Measurements from ENCODE around the gene MGA. TPM values are rescaled to one million over a fixed set of nuclear protein-coding genes. Genes with fewer than 3 reads are reported as not detected.

The MGA gene
- total and polyA plus RNA-seq, 2 experiments from 2014 or later = 42.6 to 58.9 TPM

DNA sequence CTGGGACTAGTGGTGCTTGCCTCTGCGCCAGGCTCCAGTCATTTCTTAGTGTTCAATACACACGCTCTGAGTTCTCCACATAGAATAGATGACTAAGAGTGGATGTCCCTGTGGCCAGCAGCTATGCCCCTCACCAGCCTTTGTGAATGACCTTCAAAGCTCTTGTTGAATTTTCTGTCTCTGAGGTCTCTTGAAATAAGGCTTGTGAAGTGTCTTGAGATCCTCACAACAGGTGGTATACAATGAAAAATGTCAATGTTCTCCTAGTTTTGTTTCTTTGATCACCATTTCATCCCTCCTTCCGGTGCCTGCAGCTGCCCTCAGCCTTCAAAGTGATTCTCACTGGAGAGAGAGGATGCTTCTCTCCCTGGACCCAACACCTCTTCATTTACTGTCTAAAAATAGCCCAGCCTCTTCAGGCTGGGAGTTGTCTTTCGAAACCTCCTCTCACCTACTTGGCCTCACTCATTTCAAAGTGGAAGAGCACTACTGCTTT lies 119.5 kb downstream of the MGA start (continued):
- TF ChIP-seq, protein P1, sequence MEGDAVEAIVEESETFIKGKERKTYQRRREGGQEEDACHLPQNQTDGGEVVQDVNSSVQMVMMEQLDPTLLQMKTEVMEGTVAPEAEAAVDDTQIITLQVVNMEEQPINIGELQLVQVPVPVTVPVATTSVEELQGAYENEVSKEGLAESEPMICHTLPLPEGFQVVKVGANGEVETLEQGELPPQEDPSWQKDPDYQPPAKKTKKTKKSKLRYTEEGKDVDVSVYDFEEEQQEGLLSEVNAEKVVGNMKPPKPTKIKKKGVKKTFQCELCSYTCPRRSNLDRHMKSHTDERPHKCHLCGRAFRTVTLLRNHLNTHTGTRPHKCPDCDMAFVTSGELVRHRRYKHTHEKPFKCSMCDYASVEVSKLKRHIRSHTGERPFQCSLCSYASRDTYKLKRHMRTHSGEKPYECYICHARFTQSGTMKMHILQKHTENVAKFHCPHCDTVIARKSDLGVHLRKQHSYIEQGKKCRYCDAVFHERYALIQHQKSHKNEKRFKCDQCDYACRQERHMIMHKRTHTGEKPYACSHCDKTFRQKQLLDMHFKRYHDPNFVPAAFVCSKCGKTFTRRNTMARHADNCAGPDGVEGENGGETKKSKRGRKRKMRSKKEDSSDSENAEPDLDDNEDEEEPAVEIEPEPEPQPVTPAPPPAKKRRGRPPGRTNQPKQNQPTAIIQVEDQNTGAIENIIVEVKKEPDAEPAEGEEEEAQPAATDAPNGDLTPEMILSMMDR (conservative IDR thresholded peaks at IDR 0.05; ENCODE audit: low read depth in 2 of 2) = no peak
- no peak for TF ChIP-seq EZH2 (IDR thresholded peaks at IDR 0.05; ENCODE audit: low read depth, unreplicated experiment)
- TF ChIP-seq, protein P2, sequence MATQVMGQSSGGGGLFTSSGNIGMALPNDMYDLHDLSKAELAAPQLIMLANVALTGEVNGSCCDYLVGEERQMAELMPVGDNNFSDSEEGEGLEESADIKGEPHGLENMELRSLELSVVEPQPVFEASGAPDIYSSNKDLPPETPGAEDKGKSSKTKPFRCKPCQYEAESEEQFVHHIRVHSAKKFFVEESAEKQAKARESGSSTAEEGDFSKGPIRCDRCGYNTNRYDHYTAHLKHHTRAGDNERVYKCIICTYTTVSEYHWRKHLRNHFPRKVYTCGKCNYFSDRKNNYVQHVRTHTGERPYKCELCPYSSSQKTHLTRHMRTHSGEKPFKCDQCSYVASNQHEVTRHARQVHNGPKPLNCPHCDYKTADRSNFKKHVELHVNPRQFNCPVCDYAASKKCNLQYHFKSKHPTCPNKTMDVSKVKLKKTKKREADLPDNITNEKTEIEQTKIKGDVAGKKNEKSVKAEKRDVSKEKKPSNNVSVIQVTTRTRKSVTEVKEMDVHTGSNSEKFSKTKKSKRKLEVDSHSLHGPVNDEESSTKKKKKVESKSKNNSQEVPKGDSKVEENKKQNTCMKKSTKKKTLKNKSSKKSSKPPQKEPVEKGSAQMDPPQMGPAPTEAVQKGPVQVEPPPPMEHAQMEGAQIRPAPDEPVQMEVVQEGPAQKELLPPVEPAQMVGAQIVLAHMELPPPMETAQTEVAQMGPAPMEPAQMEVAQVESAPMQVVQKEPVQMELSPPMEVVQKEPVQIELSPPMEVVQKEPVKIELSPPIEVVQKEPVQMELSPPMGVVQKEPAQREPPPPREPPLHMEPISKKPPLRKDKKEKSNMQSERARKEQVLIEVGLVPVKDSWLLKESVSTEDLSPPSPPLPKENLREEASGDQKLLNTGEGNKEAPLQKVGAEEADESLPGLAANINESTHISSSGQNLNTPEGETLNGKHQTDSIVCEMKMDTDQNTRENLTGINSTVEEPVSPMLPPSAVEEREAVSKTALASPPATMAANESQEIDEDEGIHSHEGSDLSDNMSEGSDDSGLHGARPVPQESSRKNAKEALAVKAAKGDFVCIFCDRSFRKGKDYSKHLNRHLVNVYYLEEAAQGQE (IDR thresholded peaks at IDR 0.05; ENCODE audit: unreplicated experiment) = no peak
- no peak for TF ChIP-seq ZNF114 (CRISPR knock-in tag; IDR thresholded peaks at IDR 0.05)
- TF ChIP-seq POLR2AphosphoS5 (IDR thresholded peaks at IDR 0.05; ENCODE audit: low read depth) = no peak
- TF ChIP-seq NANOG (IDR thresholded peaks at IDR 0.05; ENCODE audit: borderline replicate concordance) = no peak
- TF ChIP-seq, protein P3, sequence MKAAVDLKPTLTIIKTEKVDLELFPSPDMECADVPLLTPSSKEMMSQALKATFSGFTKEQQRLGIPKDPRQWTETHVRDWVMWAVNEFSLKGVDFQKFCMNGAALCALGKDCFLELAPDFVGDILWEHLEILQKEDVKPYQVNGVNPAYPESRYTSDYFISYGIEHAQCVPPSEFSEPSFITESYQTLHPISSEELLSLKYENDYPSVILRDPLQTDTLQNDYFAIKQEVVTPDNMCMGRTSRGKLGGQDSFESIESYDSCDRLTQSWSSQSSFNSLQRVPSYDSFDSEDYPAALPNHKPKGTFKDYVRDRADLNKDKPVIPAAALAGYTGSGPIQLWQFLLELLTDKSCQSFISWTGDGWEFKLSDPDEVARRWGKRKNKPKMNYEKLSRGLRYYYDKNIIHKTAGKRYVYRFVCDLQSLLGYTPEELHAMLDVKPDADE (IDR thresholded peaks at IDR 0.05) = no peak

DNA sequence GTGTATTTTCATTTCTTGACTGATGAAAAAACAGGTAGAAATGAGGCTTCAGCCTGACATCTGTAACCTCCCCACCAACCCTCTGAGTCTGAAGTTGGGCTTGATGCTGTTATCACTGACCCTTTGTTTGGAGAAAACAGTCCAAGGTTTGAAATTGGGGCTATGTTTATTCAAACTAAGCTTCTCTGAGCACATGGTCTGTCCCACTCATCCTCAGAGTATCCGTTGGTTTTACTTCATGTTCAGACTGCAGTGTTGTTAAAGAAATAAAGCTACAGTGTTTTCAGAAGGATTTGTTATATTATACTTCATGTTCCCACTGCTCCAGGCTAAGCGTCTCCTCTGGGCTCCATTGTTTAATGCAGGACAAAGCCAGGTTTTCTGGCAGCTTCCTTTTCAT lies 120.1 kb downstream of the MGA start:
- Histone ChIP-seq H3K27me3 (ENCODE audit: insufficient read depth) (no peaks in the 10 kb centered on the region), H3K36me3 (ENCODE audit: insufficient read depth) (no peaks in the 10 kb centered on the region), H3K9me2 (ENCODE audit: insufficient read depth) (no peaks in the 10 kb centered on the region), H3K4me1 (ENCODE audit: insufficient read depth) (peaks cover 19% of the 10 kb centered on the region), H4K20me1 (replicated peaks; ENCODE audit: insufficient read depth) (no peaks in the 10 kb centered on the region), H3F3A (replicated peaks; ENCODE audit: low read depth) (no peaks in the 10 kb centered on the region; the same call in 1 of the 2 replicates), H3K4me3 (no peak overlapping the region), H3K27ac (ENCODE audit: low read depth) (no peak overlapping the region), H2AFZ (no peak overlapping the region), H3K4me2 (no peak overlapping the region), H3K79me2 (replicated peaks; ENCODE audit: insufficient read depth) (peaks cover 30% of the 10 kb centered on the region)
- H3K27ac Mint-ChIP-seq = no peak overlapping the region
- no peak for DNase-seq (ENCODE audit: low spot score)
- no peak overlapping the region for H3K4me3 Mint-ChIP-seq
- H3K9me3 Mint-ChIP-seq = no peaks in the 10 kb centered on the region
- peaks cover 4% of the 10 kb centered on the region for H3K27me3 Mint-ChIP-seq (ENCODE audit: insufficient read depth, low read depth, poor library complexity)
- H3K36me3 Mint-ChIP-seq (ENCODE audit: low read depth) = no peaks in the 10 kb centered on the region
- ATAC-seq = no peak
- H3K4me1 Mint-ChIP-seq = peaks cover 47% of the 10 kb centered on the region
- TF ChIP-seq ZNF114 (CRISPR knock-in tag; IDR thresholded peaks at IDR 0.05) (no peak), STAT1 (IDR thresholded peaks at IDR 0.05; ENCODE audit: unreplicated experiment) (no peak), JUNB (IDR thresholded peaks at IDR 0.05; ENCODE audit: unreplicated experiment) (no peak), EZH2 (IDR thresholded peaks at IDR 0.05; ENCODE audit: low read depth, unreplicated experiment) (no peak), CREB1 (CRISPR knock-in tag; IDR thresholded peaks at IDR 0.05; ENCODE audit: low read depth) (no peak), POLR2AphosphoS5 (IDR thresholded peaks at IDR 0.05; ENCODE audit: low read depth) (no peak), NANOG (IDR thresholded peaks at IDR 0.05; ENCODE audit: borderline replicate concordance) (no peak), EZH2phosphoT487 (IDR thresholded peaks at IDR 0.05; ENCODE audit: unreplicated experiment) (no peak)
- TF ChIP-seq, protein P1 (conservative IDR thresholded peaks at IDR 0.05; ENCODE audit: low read depth in 2 of 2) = no peak
- TF ChIP-seq, protein P3 (IDR thresholded peaks at IDR 0.05) = no peak
